H1 (cell line): ENCODE measurements around the gene PKD1. TPM values are rescaled to one million over a fixed set of nuclear protein-coding genes. Genes with fewer than 3 reads are reported as not detected.

Experiments used
- BACH1 ChIP-seq: IDR thresholded peaks from 2 replicates; pipeline ENCODE4 v1.6.1; 2012; ENCODE audit warnings: low read length, improper control_type of control experiment
- POLR2AphosphoS5 ChIP-seq: IDR thresholded peaks from 2 replicates; pipeline ENCODE4 v1.6.1; 2011; ENCODE audit warnings: low read depth, low read length
- polyA plus RNA-seq, 7 experiments: library from polyadenylated mRNA; depleted of rRNA in 3 of 7; stranded (reverse) in 5 of 7; unstranded in 2 of 7; fragments of >200 nt in 5 of 7; fragments of 200-250 nt in 2 of 7; gene quantifications; 1 replicate in 5 of 7; 2 replicates in 1 of 7; 4 replicates in 1 of 7; pipeline versions ENCODE4 v1.2.1 to v1.2.3, GENCODE V29; 2011 to 2013; ENCODE audit warnings: missing spikeins in 2 of 7, mixed read lengths in 2 of 7
- total RNA-seq: library from RNA; stranded (reverse); fragmentation: NEBNext Ultra II Directional; extraction: Animal tissue kit (Norgen Biotek cat#: 25700); gene quantifications from 2 replicates; pipeline ENCODE4 v1.2.1, GENCODE V29; 2021

PKD1 gene
- total and polyA plus RNA-seq, 2 of the 8 experiments (the other 6 are each of a cell fraction or from before 2014, with no cell fraction given), result 40.6 to 52.7 TPM

DNA sequence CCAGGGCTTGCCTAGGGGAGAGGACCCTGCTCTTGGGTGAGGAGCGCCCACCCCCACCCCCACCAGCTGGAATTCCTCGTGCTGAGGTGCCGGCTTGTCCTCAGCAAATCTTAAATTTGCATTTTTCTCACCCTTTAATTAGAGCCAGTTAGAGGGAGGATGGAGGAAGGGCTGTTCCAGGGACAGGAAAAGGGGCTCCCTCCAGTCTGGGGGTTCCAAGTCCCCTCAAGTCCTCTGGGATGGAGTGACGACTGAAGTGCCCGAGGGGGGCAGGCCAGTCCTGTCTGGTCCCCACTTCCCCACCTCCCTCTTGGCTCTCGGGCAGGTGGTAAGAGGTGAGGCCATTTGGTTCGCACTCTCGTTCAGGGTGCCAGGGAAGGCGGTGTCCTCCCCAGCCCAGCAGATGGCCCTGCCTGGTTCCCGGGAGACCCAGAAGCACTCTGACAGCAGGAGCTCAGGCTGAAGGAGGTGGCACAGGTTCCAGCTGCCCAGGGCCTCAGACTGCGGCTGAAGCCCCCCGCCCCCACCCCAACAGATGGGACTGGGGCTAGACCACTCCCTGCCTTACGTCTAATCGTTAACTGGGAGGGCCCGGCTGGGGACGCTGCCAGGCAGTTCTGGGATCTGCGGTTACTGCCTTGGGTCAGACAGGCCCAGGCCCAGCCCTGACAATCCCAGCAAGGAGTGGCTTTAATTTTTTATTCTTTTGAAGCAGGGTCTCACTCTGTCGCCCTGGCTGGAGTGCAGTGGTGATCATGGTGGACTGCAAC, 14.9 kb upstream of the PKD1 start (continued):
- TF ChIP-seq POLR2AphosphoS5, result peak; percentile 87
- TF ChIP-seq BACH1, result no peak
